HG03571 (cell line): ENCODE measurements around the gene EBNA1BP2.
A peak's percentile ranks its signal among the peaks of the same experiment; 100 is the strongest.
"Not testable (repeated sequence)": the region's sequence is repeated elsewhere in the genome, so short reads cannot be mapped to it uniquely, and the experiment has no call there.

ENCODE experiments used
- ATAC-seq: cut with Tn5 transposase; IDR thresholded peaks from one replicate; pipeline ENCODE4 v1.9.1; 2021; ENCODE audit not compliant: unreplicated experiment

Gene EBNA1BP2

GRCh38 chr1:43171876-43172526 is at the start of gene EBNA1BP2, which contains the start of gene CFAP57:
Gene EBNA1BP2, minus strand, starts transcription at chr1:43172290. Its CDS starts 172 bp downstream, at chr1:43172118.
Gene CFAP57, plus strand, starts transcription at chr1:43172330. Its CDS starts 424 bp downstream, at chr1:43172754.
- peak; percentile 87 for ATAC-seq

GRCh38 chr1:43221797-43222196 is 49.7 kb upstream of the EBNA1BP2 start:
- ATAC-seq, result no peak

DNA sequence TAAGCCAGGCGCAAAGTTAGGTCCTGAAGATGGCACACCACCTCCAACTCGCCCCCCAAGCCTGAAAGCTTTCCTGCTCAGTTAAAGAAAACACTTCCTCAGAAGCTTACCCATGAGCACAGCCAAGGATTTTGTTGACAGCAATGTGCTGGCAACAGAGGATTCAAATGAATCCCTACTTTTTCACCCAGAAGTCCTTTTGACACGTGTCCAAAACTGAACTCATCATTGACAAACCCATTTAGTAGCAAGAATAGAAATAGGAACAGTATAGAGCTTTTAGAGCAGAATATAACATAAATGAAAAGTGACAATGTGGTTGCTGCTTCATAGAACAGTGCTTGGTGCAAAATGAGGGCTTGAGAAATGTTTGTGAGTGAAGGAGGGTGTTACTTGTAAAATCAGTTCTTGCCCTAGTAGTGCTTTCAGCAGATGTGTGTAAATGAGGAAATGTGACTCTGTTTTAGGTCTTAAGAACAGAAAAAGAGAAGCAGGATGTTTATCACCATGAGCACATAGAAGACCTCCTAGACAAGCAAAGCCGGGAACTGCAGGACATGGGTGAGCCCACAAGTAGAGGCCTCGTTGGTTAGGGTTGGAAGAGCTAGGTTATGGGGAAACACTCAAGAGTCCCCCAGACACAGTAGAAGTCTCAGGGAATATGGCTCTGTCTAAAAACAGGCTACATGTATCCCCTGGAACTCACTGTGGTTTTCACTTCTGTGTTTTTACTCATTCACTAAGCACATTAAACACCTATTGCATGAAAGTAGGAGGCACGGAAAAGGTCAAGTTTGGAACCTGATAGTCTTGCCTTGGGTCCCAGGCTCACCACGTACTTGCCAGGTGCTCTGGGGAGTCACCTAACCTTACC is 49.1 kb upstream of the EBNA1BP2 start:
- peak; percentile 57 for ATAC-seq

DNA sequence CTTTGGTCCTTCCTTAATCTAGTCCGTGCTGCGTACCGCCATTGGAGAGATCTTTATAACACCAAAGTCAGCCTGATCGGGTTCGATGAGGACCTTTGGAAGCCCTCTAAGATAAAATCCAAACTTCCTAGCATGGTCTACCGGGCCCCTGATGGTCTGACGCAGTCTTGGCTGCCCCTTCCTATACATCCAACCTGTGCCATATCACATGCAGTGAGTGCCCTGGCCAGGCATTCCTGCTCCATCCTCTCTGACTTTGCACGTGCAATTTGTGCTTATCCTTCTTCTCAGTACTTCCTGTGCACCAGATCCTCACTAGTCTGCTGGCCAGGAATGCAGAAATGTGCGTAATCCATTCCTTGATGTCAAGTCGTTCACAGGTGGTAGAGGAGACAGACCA is 45.7 kb upstream of the EBNA1BP2 start:
- no peak for ATAC-seq

- no peak for ATAC-seq
Observed at GRCh38 chr1:43214501-43215444, 42.7 kb upstream of the EBNA1BP2 start.

- not testable (repeated sequence) for ATAC-seq
Observed at GRCh38 chr1:43208277-43208676, 36.2 kb upstream of the EBNA1BP2 start.

GRCh38 chr1:43207229-43207853 is 35.3 kb upstream of the EBNA1BP2 start:
- no peak for ATAC-seq

DNA sequence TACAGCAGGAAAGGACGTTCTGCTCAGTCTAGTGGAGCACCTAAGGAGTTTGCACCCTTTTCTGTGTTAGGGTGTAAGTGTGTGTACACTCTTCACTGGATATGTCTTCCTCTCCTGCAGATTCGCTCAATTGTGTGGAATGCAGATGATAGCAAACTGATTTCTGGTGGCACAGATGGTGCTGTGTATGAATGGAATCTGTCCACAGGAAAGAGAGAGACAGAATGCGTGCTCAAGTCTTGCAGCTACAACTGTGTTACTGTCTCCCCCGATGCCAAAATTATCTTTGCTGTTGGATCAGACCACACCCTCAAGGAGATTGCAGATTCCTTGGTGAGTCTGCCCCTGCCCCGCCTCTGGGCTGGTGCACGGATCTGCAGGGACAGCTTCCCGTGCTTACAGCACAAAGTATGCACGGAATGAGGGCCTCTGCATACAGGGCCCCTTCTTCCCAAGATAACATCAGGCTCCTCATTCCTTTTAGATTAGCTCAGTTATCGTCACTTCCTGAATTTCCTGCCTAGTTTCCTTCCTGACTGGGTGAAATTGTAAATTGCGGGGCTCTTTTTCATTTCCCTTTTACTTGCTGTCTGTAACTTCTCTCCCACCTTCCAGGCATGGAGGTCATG is 34.6 kb upstream of the EBNA1BP2 start:
- no peak for ATAC-seq

DNA sequence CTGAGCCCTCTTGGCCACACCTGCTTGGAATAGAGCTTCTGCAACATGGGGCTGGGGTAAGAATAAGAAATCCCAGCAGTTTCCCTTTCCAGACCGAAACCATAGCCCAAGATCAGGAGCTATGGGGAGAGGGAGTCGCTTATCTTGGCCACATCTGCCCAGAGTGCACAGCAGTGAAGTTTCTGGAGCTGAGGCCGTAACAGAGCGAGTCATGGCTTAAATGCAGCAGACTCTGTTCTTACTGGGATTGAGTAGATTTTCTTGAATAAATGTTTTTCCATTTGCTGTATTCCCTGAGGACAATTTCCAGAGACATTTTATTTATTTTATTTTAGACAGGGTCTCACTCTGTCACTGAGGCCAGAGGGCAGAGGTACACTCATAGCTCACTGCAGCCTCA is 33.6 kb upstream of the EBNA1BP2 start:
- ATAC-seq, result no peak

- no peak for ATAC-seq
Observed at GRCh38 chr1:43204394-43204793, 32.3 kb upstream of the EBNA1BP2 start.

DNA sequence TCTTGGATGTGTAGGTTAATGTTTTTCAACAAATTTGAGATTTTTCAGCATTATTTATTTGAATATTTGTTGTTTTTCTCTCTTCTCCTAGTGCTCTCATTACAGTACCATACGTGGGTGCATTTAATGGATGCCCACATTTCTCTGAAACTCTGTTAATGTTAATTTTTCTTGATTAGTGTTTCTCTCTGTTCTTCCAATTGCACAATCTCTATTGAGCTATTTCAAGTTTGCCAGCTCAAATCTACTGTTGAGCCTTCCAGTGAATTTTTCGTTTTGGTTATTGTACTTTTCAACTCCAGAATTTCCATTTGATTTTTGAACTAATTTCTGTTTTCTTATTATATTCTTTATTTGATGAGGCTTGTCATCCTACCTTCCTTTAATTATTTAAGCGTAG is 31.8 kb upstream of the EBNA1BP2 start:
- ATAC-seq, result no peak

DNA sequence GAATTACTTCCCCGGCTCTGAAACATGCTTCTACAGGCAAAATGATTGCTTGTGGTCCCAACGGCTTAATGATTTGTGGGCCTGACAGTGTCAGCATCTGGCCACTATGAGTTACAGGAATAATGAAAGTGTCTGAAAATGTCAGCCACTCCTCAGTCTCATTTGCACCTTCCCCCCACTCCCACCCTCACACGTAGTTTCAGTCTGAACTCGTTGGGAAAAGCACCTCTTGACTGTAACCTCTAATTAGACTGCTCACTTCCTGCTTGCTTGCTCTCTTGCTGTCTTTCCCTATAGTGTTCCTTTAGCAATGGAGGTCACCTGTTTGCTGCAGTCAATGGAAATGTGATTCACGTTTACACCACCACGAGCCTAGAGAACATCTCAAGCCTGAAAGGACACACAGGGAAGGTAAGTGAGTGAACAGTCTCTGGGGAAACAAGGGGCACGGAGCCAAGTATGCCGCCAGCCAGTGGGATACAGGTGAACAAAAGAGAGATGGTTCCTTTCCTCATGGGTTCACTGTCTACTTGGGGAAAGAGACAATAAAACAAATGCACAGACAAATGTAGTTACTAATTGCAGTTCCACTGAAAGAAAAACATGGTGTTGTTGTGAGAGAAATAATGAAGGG is 27.1 kb upstream of the EBNA1BP2 start:
- peak; percentile 79 for ATAC-seq

DNA sequence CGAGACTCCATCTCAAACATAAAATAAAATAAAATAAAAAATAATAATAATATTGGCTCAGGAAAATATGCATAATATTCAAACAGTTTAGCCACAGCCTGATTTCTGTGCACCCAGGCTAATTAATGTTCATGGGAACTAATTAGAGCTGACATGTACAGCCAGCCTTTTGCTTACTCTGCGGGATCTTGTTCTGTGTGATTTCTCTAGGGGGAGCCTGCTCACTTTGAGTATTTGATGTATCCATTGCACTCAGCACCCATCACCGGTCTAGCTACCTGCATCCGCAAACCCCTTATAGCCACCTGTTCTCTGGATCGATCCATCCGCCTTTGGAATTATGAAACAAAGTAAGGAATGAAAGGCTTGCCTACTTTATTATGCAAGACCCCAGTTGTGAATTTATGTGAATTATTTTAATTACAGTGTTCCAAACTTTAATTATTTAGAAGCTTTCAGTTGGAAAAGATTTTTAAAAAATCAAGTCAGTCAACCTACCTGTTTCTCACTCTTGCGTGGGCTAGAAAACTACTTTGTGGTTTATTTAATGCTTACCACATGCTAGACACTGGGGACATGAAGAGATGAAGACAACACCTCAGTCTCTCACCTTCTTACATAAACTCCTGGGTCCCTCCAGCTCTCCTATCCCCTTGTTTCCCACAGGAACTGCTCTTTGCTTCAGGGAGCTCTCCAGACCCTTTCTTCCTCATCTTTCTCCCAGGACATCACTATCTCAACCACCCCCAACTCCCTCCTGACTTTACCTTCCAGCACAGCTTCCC is 25.4 kb upstream of the EBNA1BP2 start:
- no peak for ATAC-seq

- ATAC-seq, result no peak
Observed at GRCh38 chr1:43194509-43194908, 22.4 kb upstream of the EBNA1BP2 start.

- no peak for ATAC-seq
Observed at GRCh38 chr1:43188106-43188505, 16.0 kb upstream of the EBNA1BP2 start.

DNA sequence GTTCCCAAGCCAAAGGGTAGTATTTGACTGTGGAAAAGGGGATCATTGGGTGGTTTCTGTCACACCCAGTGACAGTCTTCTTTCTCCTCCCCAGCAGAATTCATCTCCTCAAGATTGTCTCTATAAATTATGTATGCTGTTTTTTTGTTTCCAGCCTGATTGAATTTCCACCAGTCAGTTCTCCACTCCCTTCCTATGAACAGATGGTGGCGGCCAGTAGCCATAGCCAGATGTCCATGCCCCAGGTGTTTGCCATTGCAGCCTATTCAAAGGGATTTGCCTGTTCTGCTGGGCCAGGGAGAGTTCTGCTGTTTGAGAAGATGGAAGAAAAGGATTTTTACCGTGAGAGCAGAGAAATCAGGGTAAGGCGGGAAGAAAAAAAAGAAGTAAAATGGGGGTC is 12.9 kb upstream of the EBNA1BP2 start:
- no peak for ATAC-seq

- ATAC-seq, result no peak
Observed at GRCh38 chr1:43184388-43184787, 12.3 kb upstream of the EBNA1BP2 start.

DNA sequence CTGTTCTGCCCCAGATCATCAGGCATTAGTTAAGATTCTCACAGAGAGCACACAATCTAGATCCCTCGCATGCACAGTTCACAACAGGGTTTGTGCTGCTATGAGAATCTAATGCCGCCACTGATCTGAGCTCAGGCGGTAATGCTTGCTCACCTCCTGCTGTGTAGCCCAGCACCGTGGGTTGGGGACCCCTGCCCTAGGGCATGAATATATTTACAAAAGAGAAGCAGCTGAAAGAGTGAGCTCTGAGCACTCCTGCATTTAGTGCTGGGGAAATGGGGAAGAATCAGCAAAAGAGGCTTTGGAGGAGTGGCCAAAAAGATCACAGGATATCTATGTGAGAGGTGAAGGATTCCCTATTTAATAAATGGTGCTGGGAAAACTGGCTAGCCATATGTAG is 5.6 kb upstream of the EBNA1BP2 start:
- ATAC-seq, result no peak

- ATAC-seq, result no peak
Observed at GRCh38 chr1:43174873-43175272, 2.8 kb upstream of the EBNA1BP2 start.
